Astrocyte (in vitro differentiated cells and primary cell): ENCODE measurements around the gene C19orf47.

Experiments used
- CTCF ChIP-seq: IDR thresholded peaks from 2 replicates; pipeline ENCODE4 v1.5.1; 2011; ENCODE audit warnings: low read depth, mild to moderate bottlenecking, inconsistent platforms, low read length, moderate library complexity; ENCODE audit not compliant: insufficient read depth
- EZH2 ChIP-seq: IDR thresholded peaks from 2 replicates; pipeline ENCODE4 v1.6.1; 2012; ENCODE audit warnings: mild to moderate bottlenecking, low read length, inconsistent platforms; ENCODE audit not compliant: insufficient read depth

- no peak for TF ChIP-seq CTCF
- no peak for TF ChIP-seq EZH2
Observed at GRCh38 chr19:40388481-40388880, 40.3 kb upstream of the C19orf47 start.
